Panc1 (cell line): ENCODE measurements around the gene STX2. TPM values are rescaled to one million over a fixed set of nuclear protein-coding genes. Genes with fewer than 3 reads are reported as not detected.
"Not testable (repeated sequence)": the region's sequence is repeated elsewhere in the genome, so short reads cannot be mapped to it uniquely, and the experiment has no call there.

ENCODE experiments used
- ATAC-seq: fragments of 200-7000 bp; cut with Tn5 transposase; 2 replicates; pipeline ENCODE4 v1.9.1; 2020; ENCODE audit warnings: mild to moderate bottlenecking, moderate library complexity
- BruUV-seq: library from RNA; stranded (reverse); fragments of 400-500 nt; replicated peaks from 2 replicates; lab custom pipeline; 2021; lab: Mats Ljungman, UMichigan
- CTCF ChIA-PET: fragments of 300-600 bp; sonication (Branson Sonifier 250); formaldehyde crosslinking; loops from one replicate; lab custom pipeline; 2022; ENCODE audit warnings: antibody characterized with exemption; lab: Charles Lee
- POLR2A ChIA-PET: fragments of 300-600 bp; sonication (Branson Sonifier 250); formaldehyde crosslinking; loops from one replicate; lab custom pipeline; 2022; ENCODE audit warnings: antibody characterized with exemption; lab: Charles Lee
- DNase-seq: peaks from one replicate; pipeline ENCODE4 v3.0.0-alpha.2; 2010; ENCODE audit warnings: low read depth, low spot score
- H3K27ac ChIP-seq: 2 replicates; pipeline ENCODE4 v1.5.1; 2011; ENCODE audit warnings: mild to moderate bottlenecking, low read length, inconsistent platforms
- H3K27me3 ChIP-seq: fragments of 200-500 bp; sonication (Bioruptor generic); 2 replicates; pipeline ENCODE4 v1.6.0; 2014; ENCODE audit warnings: low read length, inconsistent platforms; ENCODE audit not compliant: control insufficient read depth, insufficient read depth
- H3K36me3 ChIP-seq: fragments of 200-500 bp; sonication (Bioruptor generic); 2 replicates; pipeline ENCODE4 v1.5.1; 2014; ENCODE audit warnings: inconsistent platforms, mild to moderate bottlenecking, low read length, moderate library complexity; ENCODE audit not compliant: control insufficient read depth, insufficient read depth
- H3K4me1 ChIP-seq: 2 replicates; pipeline ENCODE4 v1.5.1; 2011; ENCODE audit warnings: inconsistent platforms, mild to moderate bottlenecking, low read length, moderate library complexity; ENCODE audit not compliant: control insufficient read depth, insufficient read depth
- H3K4me3 ChIP-seq, 2 experiments: 2 replicates each; pipeline ENCODE4 v1.5.1; 2011 to 2012; ENCODE audit warnings: low read depth in 2 of 2, low read length in 2 of 2, mild to moderate bottlenecking in 2 of 2, inconsistent platforms in 1 of 2, moderate library complexity in 1 of 2
- H3K9me3 ChIP-seq: fragments of 200-500 bp; sonication (Bioruptor generic); 2 replicates; pipeline ENCODE4 v1.5.1; 2014; ENCODE audit warnings: low read depth, mild to moderate bottlenecking, inconsistent platforms, low read length, moderate library complexity; ENCODE audit not compliant: control insufficient read depth, insufficient read depth
- CTCF ChIP-seq: fragments of 450-650 bp; IDR thresholded peaks from 2 replicates; pipeline ENCODE4 v1.5.1; 2017; ENCODE audit warnings: mild to moderate bottlenecking
- POLR2AphosphoS5 ChIP-seq: IDR thresholded peaks from 2 replicates; pipeline ENCODE4 v1.6.1; 2012; ENCODE audit warnings: mild to moderate bottlenecking, low read depth, low read length, moderate library complexity
- REST ChIP-seq, 2 experiments: IDR thresholded peaks; 2 replicates each; pipeline ENCODE4 v1.6.1; 2011 to 2012; ENCODE audit warnings: low read depth in 2 of 2, control low read depth in 1 of 2, low read length in 1 of 2, mild to moderate bottlenecking in 1 of 2, moderate library complexity in 1 of 2; ENCODE audit not compliant: insufficient read depth in 1 of 2
- SIN3A ChIP-seq: IDR thresholded peaks from 2 replicates; pipeline ENCODE4 v1.6.1; 2012; ENCODE audit warnings: low read depth, mild to moderate bottlenecking, low read length, moderate library complexity, borderline replicate concordance; ENCODE audit not compliant: insufficient read depth
- TCF7L2 ChIP-seq: IDR thresholded peaks from 2 replicates; pipeline ENCODE4 v1.6.1; 2011; ENCODE audit warnings: mild to moderate bottlenecking, low read depth, low read length, inconsistent platforms
- in situ Hi-C: cut with HindIII; loops from 2 replicates; pipeline ENCODE4 v1.10.0; 2016; ENCODE audit warnings: low sequenced_read_pairs, low pct_unique_long_range_greater_than_20kb
- intact Hi-C: fragments of 100-400 bp; cut with micrococcal nuclease; formaldehyde crosslinking; loops from one replicate; pipeline ENCODE4 v1.10.0; 2022; ENCODE audit not compliant: unreplicated experiment
- total RNA-seq: library from RNA; stranded (reverse); gene quantifications from one replicate; pipeline ENCODE4 v1.2.1, GENCODE V29; 2021; ENCODE audit not compliant: unreplicated experiment

STX2 gene
- total RNA-seq, 1 experiment from 2014 or later = 34.0 TPM

- H3K27ac ChIP-seq = no peak overlapping the region
- no peak overlapping the region for H3K4me3 ChIP-seq
- H3K36me3 ChIP-seq = no peaks in the 10 kb centered on the region
- no peaks in the 10 kb centered on the region for H3K4me1 ChIP-seq
- CTCF ChIA-PET = interaction anchor here (0.8 kb wide), 1 partner anchor 20 kb away, joined by 4 read pairs; no protein-coding TSS in a partner anchor
- intact Hi-C loops (no loop called here), in situ Hi-C loops (no loop called here)
- POLR2A ChIA-PET = no interaction called here
- no peak for ATAC-seq
- TF ChIP-seq REST (IDR thresholded peaks at IDR 0.05; ENCODE audit: insufficient read depth in 1 of 2, low read depth in 2 of 2, low read length in 1 of 2) (no peak), SIN3A (no peak), CTCF (no peak), POLR2AphosphoS5 (no peak), TCF7L2 (no peak)
- H3K9me3 ChIP-seq = no peaks in the 10 kb centered on the region
- BruUV-seq = no TSS peak
- DNase-seq = no peak
- no peaks in the 10 kb centered on the region for H3K27me3 ChIP-seq
Observed at GRCh38 chr12:130850418-130851021, 11.5 kb upstream of the STX2 start.

- BruUV-seq = no TSS peak
- Histone ChIP-seq H3K36me3 (no peaks in the 10 kb centered on the region), H3K27ac (no peak overlapping the region), H3K4me1 (no peaks in the 10 kb centered on the region), H3K27me3 (no peaks in the 10 kb centered on the region), H3K4me3 (no peak overlapping the region), H3K9me3 (no peaks in the 10 kb centered on the region)
- in situ Hi-C loops = no loop called here
- ATAC-seq (no peak), DNase-seq (no peak)
- intact Hi-C loops = no loop called here
- ChIA-PET POLR2A (no interaction called here), CTCF (no interaction called here)
- TF ChIP-seq TCF7L2 = no peak
- TF ChIP-seq CTCF = no peak
- no peak for TF ChIP-seq SIN3A
- TF ChIP-seq REST (IDR thresholded peaks at IDR 0.05; ENCODE audit: insufficient read depth in 1 of 2, low read depth in 2 of 2, low read length in 1 of 2) = no peak
- TF ChIP-seq POLR2AphosphoS5 = no peak
Observed at GRCh38 chr12:130849561-130850417, 10.7 kb upstream of the STX2 start.

- ATAC-seq, H3K9me3 ChIP-seq, CTCF ChIA-PET, DNase-seq, intact Hi-C loops, H3K4me1 ChIP-seq, H3K27me3 ChIP-seq, in situ Hi-C loops, POLR2A ChIA-PET, H3K27ac ChIP-seq, H3K36me3 ChIP-seq, H3K4me3 ChIP-seq, BruUV-seq: not testable (repeated sequence)
Observed at GRCh38 chr12:130848785-130849305, 9.8 kb upstream of the STX2 start.
